ENCODE measurements around the gene NANOS3.

GRCh38 chr19:13896227-13896626 lies 19.3 kb downstream of the NANOS3 start:
- no peak for TF ChIP-seq POLR2A (IDR thresholded peaks at IDR 0.05; ENCODE audit: low read length)
- TF ChIP-seq GATA1 (IDR thresholded peaks at IDR 0.05; ENCODE audit: low read depth, low read length), result no peak

Measured in erythroblast (primary cell).